ENCODE results near the gene FAM53B.
A peak's percentile ranks its signal among the peaks of the same experiment; 100 is the strongest.

FAM53B gene

GRCh38 chr10:124697443-124697836, 46.7 kb downstream of the FAM53B start:
- no peak for DNase-seq (ENCODE audit: low read depth)

GRCh38 chr10:124696446-124697392, 47.5 kb downstream of the FAM53B start:
- DNase-seq (ENCODE audit: low read depth) = no peak

DNA sequence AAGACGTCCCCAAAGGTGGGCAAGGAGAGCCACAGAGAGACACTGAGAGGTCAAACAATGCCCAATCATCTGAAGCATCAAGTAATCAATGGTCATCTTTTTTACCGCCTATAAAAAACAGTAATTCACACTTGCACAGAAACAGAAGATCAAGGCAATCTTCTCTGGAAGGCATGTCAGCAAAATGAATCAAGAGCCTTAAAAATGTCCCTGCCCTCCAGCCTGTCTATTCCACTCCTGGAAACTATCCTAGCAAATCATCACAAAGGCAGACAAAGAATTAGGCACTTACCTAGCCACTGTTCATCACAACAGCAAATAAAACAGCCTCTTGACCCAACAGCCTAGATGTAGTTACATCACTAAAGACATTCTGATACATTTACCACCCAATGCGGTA, 48.9 kb downstream of the FAM53B start:
- DNase-seq (ENCODE audit: low read depth) = no peak

DNA sequence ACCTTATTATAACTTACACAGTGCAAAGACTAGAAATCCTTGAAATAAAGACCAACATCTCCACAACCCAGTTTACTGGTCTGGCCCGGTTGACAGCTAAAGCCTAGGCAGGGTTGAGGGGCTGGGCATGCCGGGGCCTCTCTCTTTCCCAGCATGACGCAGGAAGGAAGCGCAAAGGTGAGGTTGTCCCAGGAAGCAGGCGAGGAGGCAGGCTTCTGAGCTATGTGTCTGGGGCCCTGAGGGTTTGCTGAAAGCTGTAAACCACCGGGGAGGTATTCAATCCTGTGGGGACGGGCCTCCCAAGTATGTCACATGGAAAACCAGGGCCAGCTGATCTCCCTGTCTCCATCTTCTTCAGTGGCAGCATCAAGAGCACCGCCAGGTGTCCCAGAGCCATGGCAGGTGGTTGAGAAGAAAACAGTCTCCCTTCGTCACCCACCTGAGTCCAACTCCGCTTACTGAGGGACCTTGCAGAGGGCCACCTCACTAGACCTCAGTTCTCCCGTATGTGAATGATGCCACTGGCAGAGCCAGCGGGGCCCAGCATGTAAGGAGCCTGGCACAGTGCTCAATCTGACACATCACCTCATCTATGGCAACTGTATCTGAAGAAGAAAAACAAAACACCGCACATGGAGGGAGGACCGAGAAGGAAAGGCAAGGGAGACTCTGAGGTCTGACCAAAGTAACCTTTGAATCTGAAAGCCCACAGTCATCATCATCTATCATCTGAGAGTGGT, 49.5 kb downstream of the FAM53B start:
- DNase-seq (ENCODE audit: low read depth) = no peak

DNA sequence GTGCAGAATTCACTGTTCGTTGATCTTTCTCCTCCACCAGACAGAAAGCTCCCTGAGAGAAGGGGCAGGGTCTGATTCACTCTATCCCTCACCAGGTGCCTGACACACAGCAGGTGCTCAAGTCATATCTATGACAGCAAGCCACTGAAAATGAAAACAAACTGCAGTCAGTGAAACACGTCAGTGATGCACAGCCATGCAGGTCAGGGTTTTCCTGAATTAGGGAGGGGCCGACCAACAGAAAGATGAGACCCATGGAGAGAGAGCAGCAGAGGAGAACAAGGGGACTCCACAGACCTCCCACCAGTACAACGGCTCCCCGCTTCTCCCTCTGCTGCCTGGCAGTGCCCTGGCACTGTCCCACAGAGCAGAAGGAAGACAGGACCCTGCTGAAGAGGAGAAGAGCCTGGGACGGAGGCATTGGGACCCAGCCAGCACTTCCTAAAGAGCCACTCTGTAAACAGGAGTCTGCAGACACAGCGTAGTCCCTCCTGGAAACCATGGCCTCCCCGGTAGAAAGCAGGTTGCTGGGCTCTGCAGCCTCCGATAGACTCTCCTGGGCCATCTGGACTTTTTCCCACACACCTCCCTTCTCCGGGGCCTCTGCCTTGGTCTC, 50.3 kb downstream of the FAM53B start:
- no peak for DNase-seq (ENCODE audit: low read depth)

DNA sequence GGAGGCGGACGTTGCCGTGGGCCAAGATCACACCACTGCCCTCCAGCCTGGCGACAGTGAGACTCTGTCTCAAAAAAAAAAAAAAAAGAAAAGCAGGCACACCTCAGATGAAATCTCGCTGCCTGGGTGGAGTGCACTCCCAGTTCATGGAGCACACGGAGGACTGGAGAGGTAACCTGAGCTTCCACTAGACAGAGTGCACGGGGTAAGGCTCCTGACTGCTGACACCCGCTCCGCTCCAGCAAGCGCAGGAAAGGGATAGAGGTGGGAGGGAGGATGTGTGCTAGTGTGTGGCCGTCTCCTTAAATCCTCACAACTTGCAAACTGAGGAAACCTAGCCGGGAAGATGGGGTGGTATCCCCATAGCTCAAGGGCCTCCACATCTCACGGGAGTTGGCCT, 50.8 kb downstream of the FAM53B start:
- DNase-seq (ENCODE audit: low read depth) = no peak

DNA sequence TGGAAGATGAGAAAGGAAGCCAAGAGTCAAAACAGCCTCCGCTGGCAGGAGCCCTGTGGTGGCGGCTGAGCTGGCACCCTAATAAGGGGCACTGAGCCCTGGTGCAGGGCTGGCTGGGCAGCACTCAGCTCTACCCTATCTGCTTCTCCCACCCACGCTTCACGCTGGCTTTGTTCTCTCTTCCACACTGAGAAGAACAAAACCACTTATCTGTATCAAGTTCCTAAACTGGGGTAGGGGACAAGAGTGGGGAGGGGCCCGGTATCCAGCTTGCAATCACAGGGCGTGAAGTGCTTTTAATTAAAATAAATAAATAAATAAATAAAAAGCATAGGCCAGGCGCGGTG, 52.1 kb downstream of the FAM53B start:
- DNase-seq (ENCODE audit: low read depth) = no peak

DNA sequence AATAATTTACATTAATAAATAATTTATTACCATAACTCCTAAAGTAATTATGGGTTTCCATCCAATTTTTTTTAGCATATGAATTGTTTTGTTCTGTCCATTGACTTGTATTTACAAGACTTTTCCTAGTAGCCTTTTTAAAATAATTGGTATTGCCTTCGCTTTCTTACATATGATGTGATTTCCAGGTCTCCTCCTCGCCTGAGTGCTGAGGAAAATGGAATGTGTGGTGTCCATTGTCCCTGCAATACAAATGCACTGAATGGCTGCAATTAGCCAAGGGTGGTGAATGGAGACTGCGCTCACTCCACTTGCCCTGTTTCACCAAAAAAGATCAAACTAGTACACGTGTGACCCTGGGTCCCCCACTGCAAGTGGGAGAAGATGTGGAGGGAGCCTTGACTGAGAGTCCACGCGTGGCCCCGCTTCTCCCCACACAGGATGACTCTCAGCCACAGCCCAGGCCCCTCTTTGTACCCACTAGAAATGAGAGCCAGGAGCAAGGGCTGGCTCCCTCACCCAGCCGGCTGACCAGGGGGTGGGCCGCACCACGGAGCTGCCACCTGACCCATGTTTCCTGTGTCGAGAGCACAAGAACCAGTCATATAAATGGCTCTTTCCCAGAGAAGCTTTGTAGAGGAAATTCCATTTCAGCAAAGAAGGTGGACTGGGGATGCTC, 52.6 kb downstream of the FAM53B start:
- no peak for DNase-seq (ENCODE audit: low read depth)

- no peak for DNase-seq (ENCODE audit: low read depth)
Measured at GRCh38 chr10:124691002-124691401, 53.2 kb downstream of the FAM53B start.

DNA sequence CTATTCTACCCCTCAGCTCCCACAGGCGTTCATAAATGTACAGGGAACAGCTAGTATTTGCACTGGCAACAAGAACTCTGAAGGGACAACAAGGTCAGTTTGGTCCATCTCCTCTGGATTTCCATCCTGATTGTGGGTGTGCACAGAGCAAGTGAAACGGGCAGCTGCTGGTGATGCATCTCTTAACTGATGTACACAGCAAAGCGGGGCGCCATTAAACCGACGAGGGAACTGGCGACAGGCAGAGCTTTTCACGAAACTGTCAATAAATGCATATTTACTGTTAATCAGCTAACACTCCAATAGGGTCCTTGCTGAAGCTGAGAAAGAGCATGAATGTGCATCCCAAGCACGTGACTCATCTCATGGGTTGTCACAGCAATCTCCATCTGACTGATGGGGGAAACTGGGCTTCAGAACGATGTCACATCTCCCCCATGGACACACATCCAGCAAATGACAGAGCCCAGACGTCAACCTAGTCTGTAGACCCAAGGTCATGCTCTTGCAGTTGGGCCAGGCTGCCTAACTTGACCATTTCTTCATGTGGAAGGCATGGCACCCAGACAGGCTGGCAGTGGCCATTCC, 54.2 kb downstream of the FAM53B start:
- no peak for DNase-seq (ENCODE audit: low read depth)

GRCh38 chr10:124688889-124689670, 55.1 kb downstream of the FAM53B start:
- peak; percentile 36 for DNase-seq (ENCODE audit: low read depth)

DNA sequence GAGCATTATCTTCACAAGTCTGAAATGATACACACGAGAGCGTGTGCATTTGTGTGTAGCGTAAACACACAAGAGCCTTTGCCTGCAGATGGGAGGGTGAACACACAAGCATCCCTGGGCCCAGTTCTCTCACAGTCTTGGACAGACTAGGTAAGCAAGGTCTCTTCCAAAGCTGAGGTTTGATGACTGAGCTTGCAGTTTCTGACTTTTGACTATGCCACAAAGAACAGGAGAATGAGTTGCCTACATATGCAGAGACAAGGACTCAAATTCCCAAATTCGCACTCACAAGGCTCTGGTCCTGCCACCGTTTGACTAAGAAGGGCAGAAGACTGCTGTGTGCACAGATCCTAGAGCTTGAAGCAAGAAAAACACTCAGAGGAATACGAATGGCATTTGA, 55.8 kb downstream of the FAM53B start:
- no peak for DNase-seq (ENCODE audit: low read depth)

DNA sequence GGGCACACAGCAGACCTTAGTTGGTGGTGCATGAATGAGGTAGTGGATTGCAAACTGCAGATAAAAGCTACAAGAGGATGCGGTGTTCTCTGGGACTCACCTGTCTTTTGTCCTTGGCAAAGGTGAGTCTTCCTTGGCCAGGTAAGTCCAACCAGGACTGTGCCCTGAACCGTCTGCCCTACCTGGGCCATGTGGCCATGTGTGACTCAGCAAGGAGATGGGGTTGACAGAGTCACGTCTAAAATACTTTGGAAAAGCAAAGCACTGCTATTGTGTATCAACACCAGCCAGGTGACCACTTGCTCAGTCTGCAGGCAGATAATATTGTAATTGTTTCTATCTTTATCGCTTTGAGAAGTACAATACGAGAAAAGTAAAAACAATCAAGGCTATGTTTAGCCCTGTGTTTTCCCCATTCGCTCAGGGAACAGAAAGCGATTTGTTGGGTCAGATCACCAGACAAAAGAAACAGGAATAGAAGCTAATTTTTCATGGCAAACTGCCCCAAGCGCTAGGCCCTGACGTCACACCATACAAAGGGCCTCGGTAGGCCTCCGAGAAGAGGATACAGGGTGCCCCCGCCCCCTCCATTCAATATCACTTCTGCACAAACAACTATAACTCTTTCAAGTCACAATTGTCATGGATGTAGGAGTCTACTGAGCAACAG, 57.3 kb downstream of the FAM53B start:
- no peak for DNase-seq (ENCODE audit: low read depth)

- DNase-seq (ENCODE audit: low read depth) = no peak
Measured at GRCh38 chr10:124685261-124685660, 58.9 kb downstream of the FAM53B start.

DNA sequence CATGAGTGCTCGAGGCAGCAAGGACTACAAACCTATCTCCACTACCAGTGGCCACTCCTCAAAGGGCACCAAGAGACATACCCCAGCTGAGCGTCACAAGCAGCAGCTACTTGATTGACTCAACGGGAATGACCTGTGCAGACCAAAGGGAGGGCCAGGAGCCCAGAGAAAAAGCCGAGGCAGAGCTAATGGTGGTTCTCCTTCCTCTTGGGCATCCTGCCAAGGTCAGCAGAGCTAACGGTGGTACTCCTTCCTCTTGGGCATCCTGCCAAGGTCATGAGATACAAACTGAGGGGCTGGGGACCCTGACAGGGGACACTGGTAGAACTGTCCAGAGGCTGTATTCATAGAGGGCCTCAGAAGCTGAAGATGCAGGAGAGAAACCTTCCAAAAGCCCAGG, 60.4 kb downstream of the FAM53B start:
- no peak for DNase-seq (ENCODE audit: low read depth)

- DNase-seq (ENCODE audit: low read depth) = no peak
Measured at GRCh38 chr10:124681626-124682552, 62.3 kb downstream of the FAM53B start.

- DNase-seq (ENCODE audit: low read depth) = no peak
Measured at GRCh38 chr10:124681091-124681490, 63.1 kb downstream of the FAM53B start.

DNA sequence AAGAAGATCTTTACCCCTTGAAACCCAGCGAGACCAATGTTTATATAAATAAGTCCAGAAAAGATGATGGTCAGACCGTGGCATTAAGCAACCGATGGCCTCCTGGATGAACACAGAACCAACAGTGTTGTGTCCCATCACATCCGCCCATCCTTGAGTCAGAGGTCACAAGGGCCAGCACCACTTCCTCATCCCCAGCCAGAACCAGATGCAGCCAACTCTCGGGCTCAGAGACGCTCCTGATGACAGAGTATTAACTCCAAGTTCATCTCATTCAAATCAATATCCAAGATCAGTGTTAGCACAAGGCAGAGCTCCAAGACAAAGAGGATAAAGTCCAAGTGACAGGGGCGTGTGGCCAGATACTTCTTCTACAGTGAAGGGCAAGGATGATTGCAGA, 63.5 kb downstream of the FAM53B start:
- DNase-seq (ENCODE audit: low read depth) = no peak

DNA sequence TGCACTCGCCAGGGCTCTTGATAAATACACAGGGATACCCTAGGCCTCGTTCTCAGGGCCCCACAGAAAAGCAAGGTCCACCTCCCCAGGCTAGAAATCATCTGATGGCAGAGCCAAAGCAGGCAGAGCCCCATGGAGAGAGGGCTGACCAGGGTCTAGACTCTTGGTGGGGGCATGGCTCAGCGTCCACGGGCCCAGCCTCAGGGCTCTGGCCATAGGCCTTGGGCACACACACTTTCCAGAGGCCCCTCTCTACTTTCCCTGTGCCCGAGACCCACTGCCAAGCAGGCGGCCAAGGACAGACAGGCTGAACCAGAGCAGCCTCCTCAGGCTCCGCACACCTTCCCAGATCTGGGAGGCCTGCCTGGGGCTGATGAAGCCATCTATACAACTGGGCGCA, 64.8 kb downstream of the FAM53B start:
- no peak for DNase-seq (ENCODE audit: low read depth)

Measured in stimulated activated CD8-positive, alpha-beta memory T cell treated with anti-CD3 and anti-CD28 coated beads, Interleukin-12 subunit alpha, Interleukin-12 subunit beta, amount 100 ng/mL, for 4 hours (primary cell).